Measurements from ENCODE around the gene WWOX. TPM values are rescaled to one million over a fixed set of nuclear protein-coding genes. Genes with fewer than 3 reads are reported as not detected.

Gene WWOX
- total and polyA plus RNA-seq, 7 donors = 7.1 to 46.8 (median 16.1) TPM

GRCh38 chr16:78425891-78426510 is 326.5 kb downstream of the WWOX start:
- TF ChIP-seq POLR2A (IDR thresholded peaks at IDR 0.05) (no peak), POLR2AphosphoS5 (IDR thresholded peaks at IDR 0.05) (no peak), CTCF (IDR thresholded peaks at IDR 0.05) (no peak), EP300 (IDR thresholded peaks at IDR 0.05) (no peak)
- Histone ChIP-seq H3K9me3 (no peaks in the 10 kb centered on the region), H3K4me1 (no peaks in the 10 kb centered on the region), H3K27me3 (no peaks in the 10 kb centered on the region), H3K36me3 (no peaks in the 10 kb centered on the region), H3K4me3 (no peak overlapping the region), H3K27ac (no peak overlapping the region)
- WGBS, 2 donors = 91 to 93% methylated on average over 7 of the region's 7 CpGs
- no peak for DNase-seq
- intact Hi-C loops (cut with DNase I) = no loop called here

GRCh38 chr16:78428193-78428592 is 328.7 kb downstream of the WWOX start:
- 34 to 59% methylated on average over 3 of the region's 3 CpGs for WGBS, 2 donors
- Histone ChIP-seq H3K9me3 (no peaks in the 10 kb centered on the region), H3K4me1 (no peaks in the 10 kb centered on the region), H3K27me3 (no peaks in the 10 kb centered on the region), H3K27ac (no peak overlapping the region), H3K4me3 (no peak overlapping the region), H3K36me3 (no peaks in the 10 kb centered on the region)
- intact Hi-C loops (cut with DNase I) = no loop called here
- DNase-seq = no peak
- TF ChIP-seq POLR2AphosphoS5 (IDR thresholded peaks at IDR 0.05) = no peak
- no peak for TF ChIP-seq CTCF (IDR thresholded peaks at IDR 0.05)
- no peak for TF ChIP-seq EP300 (IDR thresholded peaks at IDR 0.05)
- no peak for TF ChIP-seq POLR2A (IDR thresholded peaks at IDR 0.05)

GRCh38 chr16:78430281-78430680 is 330.8 kb downstream of the WWOX start:
- H3K9me3 ChIP-seq = no peaks in the 10 kb centered on the region
- H3K27me3 ChIP-seq = no peaks in the 10 kb centered on the region
- no peaks in the 10 kb centered on the region for H3K36me3 ChIP-seq
- H3K4me1 ChIP-seq = no peaks in the 10 kb centered on the region
- intact Hi-C loops (cut with DNase I) = no loop called here
- TF ChIP-seq POLR2A (IDR thresholded peaks at IDR 0.05) (no peak), POLR2AphosphoS5 (IDR thresholded peaks at IDR 0.05) (no peak), CTCF (IDR thresholded peaks at IDR 0.05) (no peak), EP300 (IDR thresholded peaks at IDR 0.05) (no peak)
- DNase-seq = no peak
- no peak overlapping the region for H3K4me3 ChIP-seq
- WGBS, 2 donors = 85 to 99% methylated on average over 4 of the region's 4 CpGs
- no peak overlapping the region for H3K27ac ChIP-seq

GRCh38 chr16:78431004-78431670 is 331.7 kb downstream of the WWOX start:
- no peaks in the 10 kb centered on the region for H3K36me3 ChIP-seq
- H3K9me3 ChIP-seq = no peaks in the 10 kb centered on the region
- H3K4me3 ChIP-seq = no peak overlapping the region
- intact Hi-C loops (cut with DNase I) = no loop called here
- 79 to 85% methylated on average over 6 of the region's 6 CpGs for WGBS, 2 donors
- H3K4me1 ChIP-seq = no peaks in the 10 kb centered on the region
- TF ChIP-seq POLR2A (IDR thresholded peaks at IDR 0.05) = no peak
- no peak for TF ChIP-seq EP300 (IDR thresholded peaks at IDR 0.05)
- no peak for TF ChIP-seq POLR2AphosphoS5 (IDR thresholded peaks at IDR 0.05)
- H3K27ac ChIP-seq = no peak overlapping the region
- no peak for DNase-seq
- no peaks in the 10 kb centered on the region for H3K27me3 ChIP-seq

- Histone ChIP-seq H3K9me3 (no peaks in the 10 kb centered on the region), H3K4me3 (no peak overlapping the region), H3K4me1 (no peaks in the 10 kb centered on the region), H3K27ac (no peak overlapping the region), H3K36me3 (no peaks in the 10 kb centered on the region), H3K27me3 (no peaks in the 10 kb centered on the region)
- TF ChIP-seq POLR2A (IDR thresholded peaks at IDR 0.05) (no peak), CTCF (IDR thresholded peaks at IDR 0.05) (no peak), EP300 (IDR thresholded peaks at IDR 0.05) (no peak), POLR2AphosphoS5 (IDR thresholded peaks at IDR 0.05) (no peak)
- no peak for DNase-seq
- intact Hi-C loops (cut with DNase I) = no loop called here
- WGBS, 2 donors = 87 to 88% methylated on average over 3 of the region's 3 CpGs
These were observed 332.2 kb downstream of the WWOX start for GRCh38 chr16:78431701-78432100.
